Esophagus muscularis mucosa (tissue), 3 donors: ENCODE results near the gene NF2.

Experiments used
- POLR2A ChIP-seq: fragments of 450-650 bp; IDR thresholded peaks from one replicate; pipeline ENCODE4 v1.6.1; 2017; ENCODE audit warnings: antibody characterized with exemption, moderate library complexity, mild to moderate bottlenecking, low read depth
- TF ChIP-seq, protein P1 (sequence below), 3 experiments: fragments of 200-600 bp in 2 of 3; fragments of 450-650 bp in 1 of 3; sonication (generic) in 2 of 3; IDR thresholded peaks; one replicate each; pipeline ENCODE4 v1.5.1; 2017 to 2019; ENCODE audit warnings: antibody characterized with exemption in 3 of 3, mild to moderate bottlenecking in 2 of 3, moderate library complexity in 1 of 3

- TF ChIP-seq, protein P1, sequence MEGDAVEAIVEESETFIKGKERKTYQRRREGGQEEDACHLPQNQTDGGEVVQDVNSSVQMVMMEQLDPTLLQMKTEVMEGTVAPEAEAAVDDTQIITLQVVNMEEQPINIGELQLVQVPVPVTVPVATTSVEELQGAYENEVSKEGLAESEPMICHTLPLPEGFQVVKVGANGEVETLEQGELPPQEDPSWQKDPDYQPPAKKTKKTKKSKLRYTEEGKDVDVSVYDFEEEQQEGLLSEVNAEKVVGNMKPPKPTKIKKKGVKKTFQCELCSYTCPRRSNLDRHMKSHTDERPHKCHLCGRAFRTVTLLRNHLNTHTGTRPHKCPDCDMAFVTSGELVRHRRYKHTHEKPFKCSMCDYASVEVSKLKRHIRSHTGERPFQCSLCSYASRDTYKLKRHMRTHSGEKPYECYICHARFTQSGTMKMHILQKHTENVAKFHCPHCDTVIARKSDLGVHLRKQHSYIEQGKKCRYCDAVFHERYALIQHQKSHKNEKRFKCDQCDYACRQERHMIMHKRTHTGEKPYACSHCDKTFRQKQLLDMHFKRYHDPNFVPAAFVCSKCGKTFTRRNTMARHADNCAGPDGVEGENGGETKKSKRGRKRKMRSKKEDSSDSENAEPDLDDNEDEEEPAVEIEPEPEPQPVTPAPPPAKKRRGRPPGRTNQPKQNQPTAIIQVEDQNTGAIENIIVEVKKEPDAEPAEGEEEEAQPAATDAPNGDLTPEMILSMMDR (IDR thresholded peaks at IDR 0.05) = no peak
- no peak for TF ChIP-seq POLR2A
Measured at GRCh38 chr22:29629903-29630516, 26.6 kb downstream of the NF2 start.
